Cortex of kidney (tissue), 1 donor: ENCODE measurements around the gene OR1S1.
"Not testable (repeated sequence)": the region's sequence is repeated elsewhere in the genome, so short reads cannot be mapped to it uniquely, and the experiment has no call there.

ENCODE experiments used
- DNase-seq: peaks from one replicate; lab custom pipeline; 2025; lab: John Stamatoyannopoulos, UW

The OR1S1 gene

DNA sequence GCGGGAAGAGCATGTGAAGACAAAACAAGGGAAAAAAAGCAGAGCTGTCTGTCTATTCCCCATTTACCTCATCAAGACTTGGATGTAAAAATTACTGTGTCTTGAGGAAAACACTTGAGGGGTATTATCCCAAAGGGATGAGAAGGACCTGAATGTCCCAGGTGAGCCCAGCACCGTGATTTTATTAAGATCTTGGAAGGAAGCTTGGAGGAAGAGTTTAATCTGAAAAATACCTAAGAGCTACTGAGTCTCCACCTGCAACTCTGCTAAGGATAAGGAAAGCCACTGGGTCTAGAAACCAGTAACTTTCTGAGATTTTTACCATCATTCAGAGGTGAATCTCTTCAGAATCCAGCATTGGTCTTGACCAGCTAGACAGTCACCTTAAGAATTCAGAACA is at the start of gene OR1S1:
Gene OR1S1, plus strand, starts transcription at position 301 of the 400 bp plus-strand sequence.
- DNase-seq = not testable (repeated sequence)

DNA sequence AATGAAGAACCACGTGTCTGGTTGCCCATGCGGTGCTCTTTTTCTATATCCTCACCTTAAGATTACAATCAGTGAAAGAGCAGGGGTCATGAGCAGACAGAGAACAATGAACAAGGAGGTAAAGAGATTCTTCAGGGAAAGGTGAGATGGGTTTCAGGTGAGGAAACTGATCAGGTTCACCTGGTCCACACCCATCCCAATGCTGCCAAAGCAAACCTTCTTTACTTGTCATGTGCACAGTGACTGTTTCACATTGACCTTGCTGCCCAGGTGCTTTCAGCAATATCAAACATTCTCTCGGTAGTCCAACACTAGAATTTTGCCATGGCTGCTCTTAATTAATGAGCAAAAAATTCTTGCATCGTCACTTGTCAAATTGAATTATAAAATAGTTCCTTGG is 48.1 kb upstream of the OR1S1 start:
- no peak for DNase-seq

- DNase-seq = no peak
Measured at GRCh38 chr11:58164990-58165389, 47.5 kb upstream of the OR1S1 start.

DNA sequence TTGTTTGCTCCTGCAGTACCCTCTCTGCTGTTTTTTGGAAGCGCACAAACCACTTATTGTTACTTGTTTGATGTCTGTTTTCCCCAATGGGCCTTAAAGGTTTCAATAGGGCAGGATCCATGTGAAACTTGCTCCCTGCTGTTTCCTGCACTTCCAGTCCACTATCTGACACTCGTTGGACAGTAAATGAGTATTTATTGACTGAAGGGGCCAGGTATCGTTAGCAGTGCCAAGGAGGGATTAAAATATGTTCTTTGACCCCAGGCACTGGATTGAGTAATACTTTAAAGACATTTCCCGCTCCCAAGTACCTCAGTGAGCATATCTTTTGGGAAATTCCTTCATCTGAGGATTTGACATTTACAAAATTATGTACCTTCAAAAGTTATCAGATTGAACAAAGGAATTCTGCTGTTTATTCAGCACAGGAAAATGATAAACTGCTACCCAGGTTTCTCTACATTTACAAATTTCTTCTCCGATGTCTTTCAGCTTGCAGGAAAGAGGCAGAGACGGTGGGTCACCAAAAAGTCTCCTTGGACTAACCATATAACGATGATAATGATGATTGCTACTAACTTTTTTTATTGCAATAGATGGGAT is 46.9 kb upstream of the OR1S1 start:
- DNase-seq = no peak

GRCh38 chr11:58177409-58178054 is 35.0 kb upstream of the OR1S1 start:
- DNase-seq = no peak

DNA sequence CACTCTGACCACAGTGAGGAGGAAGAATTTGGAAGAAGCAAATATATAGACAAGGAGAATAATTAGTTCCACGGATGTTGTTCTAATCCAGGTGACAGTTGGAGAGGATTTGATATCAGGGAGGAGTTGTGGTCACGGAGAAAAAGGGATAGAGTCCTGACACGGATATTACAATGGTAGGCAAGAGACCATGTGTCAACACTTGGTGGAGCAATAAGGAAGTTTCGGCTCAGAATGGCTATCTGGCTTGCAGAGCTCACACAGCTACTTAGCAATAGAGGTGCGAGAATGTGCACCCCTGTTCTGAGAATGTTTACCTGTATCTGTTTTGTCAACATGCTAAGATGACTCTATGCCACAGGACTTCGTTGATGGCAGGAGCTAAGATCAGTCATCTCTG is 34.1 kb upstream of the OR1S1 start:
- no peak for DNase-seq

DNA sequence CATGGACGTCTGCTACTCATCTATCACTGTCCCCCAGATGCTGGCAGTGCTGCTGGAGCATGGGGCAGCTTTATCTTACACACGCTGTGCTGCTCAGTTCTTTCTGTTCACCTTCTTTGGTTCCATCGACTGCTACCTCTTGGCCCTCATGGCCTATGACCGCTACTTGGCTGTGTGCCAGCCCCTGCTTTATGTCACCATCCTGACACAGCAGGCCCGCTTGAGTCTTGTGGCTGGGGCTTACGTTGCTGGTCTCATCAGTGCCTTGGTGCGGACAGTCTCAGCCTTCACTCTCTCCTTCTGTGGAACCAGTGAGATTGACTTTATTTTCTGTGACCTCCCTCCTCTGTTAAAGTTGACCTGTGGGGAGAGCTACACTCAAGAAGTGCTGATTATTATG is 32.9 kb upstream of the OR1S1 start:
- no peak for DNase-seq

DNA sequence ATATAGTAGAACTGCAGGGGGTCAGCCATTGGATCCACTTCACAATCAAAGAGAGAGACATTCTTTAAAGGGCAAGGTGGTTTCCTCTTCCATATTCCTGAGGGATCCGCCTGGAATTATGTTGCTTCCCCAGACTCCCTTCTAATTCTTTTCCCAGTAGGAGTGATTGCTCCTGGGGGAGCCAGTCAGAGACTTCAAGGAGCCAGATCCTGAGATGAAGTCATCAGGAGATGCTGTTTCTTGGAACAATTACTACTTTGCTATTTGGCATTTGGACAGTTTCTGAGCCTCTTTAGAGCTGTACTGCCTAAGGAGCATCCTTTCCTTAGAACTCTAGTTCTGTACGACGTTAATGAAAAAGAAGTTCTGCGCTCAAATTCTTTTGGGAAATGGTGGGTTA is 25.6 kb upstream of the OR1S1 start:
- DNase-seq = no peak

DNA sequence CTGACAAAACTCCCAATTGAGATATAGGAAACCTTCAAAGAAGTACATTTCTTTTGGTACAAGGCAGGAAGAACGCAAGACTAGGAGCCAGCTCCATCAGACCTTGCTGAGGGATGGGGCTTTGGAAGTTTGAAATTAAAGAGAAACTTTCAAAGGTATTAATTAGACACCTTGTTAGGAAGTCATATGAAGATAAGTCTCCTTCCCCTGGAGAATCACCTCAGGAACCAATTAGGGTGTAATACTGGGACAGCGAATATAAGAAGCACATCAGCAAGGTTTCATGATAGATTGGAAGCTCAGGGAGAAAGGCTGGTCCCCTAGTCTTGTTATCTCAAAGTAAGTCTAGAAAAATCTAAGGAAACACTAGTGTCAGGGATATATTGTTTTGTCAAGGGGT is 23.8 kb upstream of the OR1S1 start, which contains the start of gene OR9Q2:
Gene OR9Q2, plus strand, starts transcription at position 301 of the 400 bp plus-strand sequence. CDS start 1,421 bp downstream, outside the sequence.
- DNase-seq = no peak

- no peak for DNase-seq
Measured at GRCh38 chr11:58192229-58192628, 20.3 kb upstream of the OR1S1 start.

DNA sequence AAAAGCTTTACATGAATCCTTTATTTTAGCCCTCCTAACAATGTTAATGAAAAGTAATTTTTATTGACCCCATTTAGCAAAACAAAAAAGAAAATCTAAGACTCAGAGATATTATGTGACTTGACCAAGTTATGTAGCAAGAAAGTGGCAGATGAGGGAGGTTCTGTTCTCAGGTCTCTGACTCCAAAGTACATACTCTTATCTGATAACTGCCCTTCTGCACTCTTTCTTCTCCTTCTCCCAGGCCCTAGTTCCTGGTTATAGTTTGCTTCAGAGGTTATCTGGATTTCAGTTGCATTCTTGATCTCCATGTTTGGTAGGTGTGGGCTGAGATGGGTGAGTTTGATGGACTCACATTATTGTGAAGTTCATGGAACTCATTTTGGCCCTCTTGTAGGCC is 19.1 kb upstream of the OR1S1 start:
- no peak for DNase-seq

DNA sequence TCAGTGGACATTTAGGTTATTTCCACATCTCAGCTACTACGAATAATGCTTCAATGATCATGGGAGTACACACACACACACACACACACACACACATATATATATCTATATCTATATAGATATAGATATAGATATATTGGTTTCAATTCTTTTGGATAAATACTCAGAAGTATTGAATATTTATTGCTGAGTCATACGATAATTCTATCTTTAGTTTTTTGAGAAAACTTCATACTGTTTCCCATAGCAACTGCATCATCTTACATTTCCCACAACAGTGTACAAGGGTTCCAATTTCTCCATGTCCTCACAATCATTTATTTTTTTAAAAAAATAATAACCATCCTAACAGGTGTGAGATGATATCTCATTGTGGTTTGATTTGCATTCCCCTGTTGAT is 16.6 kb upstream of the OR1S1 start:
- no peak for DNase-seq

- no peak for DNase-seq
Measured at GRCh38 chr11:58199271-58199670, 13.2 kb upstream of the OR1S1 start.

DNA sequence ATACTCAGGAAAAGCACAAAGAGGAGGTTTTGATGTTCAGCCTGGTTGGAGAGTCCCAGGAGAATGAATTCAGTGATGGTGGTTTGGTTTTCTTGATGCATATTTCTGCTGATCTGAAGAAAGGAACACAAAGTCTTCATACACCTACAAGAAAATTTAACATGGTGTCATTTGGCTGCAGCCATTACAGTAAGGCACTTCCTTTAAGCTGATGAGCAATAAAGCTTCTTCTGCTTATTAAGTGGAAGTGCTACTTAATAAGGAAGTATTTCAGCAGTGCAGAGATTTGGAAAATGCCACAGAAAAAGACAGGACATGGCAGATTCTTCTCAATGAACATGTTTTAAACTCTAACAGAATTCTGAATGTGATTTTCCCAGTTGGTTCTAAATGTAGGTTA is 8.5 kb upstream of the OR1S1 start, which contains the start of gene OR1S2:
Gene OR1S2, minus strand, starts transcription at position 101 of the 400 bp plus-strand sequence. Its CDS starts 0 bp downstream, at position 101.
- no peak for DNase-seq

DNA sequence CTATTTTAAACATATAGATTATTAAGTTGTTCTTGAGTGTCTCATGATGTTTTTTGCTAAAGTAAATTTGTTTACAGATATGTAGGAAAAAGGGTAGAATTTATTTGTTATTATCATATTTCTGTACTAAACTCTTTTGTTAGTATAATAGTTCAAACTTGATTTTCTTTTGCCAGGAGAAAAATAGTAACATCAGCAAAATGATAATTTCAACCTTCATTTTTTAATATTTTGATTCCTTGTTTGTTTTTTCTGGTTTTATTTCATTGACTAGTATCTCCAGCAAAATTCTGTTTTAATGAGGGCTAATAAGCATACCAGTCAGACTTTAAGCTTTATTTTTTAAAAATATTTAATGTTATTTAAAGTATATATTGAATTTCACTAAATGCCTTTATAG is 4.0 kb downstream of the OR1S1 start:
- no peak for DNase-seq

- no peak for DNase-seq
Measured at GRCh38 chr11:58222721-58223120, 10.2 kb downstream of the OR1S1 start.

DNA sequence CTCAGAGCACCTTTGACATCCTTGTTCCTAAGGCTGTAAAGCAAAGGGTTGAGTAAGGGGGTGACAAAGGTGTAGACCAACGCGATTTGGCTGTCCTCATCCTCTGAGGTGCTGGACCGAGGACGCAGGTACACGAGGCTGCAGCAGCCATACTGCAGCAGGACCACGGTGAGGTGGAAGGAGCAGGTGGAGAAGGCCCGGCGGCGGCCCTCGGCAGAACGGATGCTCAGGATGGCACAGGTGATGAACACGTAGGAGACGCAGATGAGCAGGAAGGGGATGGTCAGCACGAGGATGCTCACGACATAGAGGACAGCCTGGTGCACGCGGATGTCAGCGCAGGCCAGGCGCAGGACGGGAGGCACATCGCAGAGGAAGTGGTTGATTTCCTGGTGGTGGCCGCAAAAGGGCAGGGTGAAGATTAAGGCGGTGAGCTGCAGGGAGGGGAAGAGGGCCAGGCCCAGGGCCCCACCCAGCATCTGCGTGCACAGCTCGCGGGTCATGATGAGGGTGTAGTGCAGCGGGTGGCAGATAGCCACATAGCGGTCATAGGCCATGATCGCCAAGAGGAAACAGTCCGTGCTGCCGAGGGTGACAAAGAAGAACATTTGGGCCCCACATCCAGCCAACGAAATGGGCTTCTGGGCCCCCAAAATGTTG is 15.6 kb downstream of the OR1S1 start:
- DNase-seq = no peak

DNA sequence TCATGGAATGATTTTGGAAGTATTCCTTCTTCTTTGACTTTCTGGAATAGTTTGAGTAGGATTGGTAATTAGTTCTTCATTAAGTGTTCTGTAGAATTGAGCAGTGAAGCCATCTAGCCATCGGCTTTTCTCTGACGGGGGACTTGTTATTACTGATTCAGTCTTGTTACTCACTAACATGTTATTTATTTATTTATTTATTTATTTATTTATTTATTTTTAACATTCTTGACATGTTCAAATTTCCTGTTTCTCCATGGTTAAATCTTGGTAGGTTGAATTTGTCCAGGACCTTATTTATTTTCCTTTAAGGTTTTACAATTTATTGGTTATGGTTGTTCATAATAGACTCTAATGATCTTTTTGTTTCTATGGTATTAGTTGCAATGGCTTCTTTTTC is 31.4 kb downstream of the OR1S1 start:
- DNase-seq = no peak

GRCh38 chr11:58254936-58255335 is 42.4 kb downstream of the OR1S1 start:
- no peak for DNase-seq

- DNase-seq = no peak
Measured at GRCh38 chr11:58259983-58260382, 47.5 kb downstream of the OR1S1 start.
